ENCODE results near the gene DTWD1. TPM values are rescaled to one million over a fixed set of nuclear protein-coding genes. Genes with fewer than 3 reads are reported as not detected.

The DTWD1 gene
- total RNA-seq, 6 donors from 2014 or later, result 4.1 to 32.2 (median 18.7) TPM

GRCh38 chr15:49619226-49619625, 1.6 kb upstream of the DTWD1 start:
- peaks cover 10 to 23% (median 19%) of the 10 kb centered on the region in 4 donors for H3K4me1 ChIP-seq
- ATAC-seq (ENCODE audit: low FRiP score in 2 of 2), result no peak
- TF ChIP-seq POLR2A (IDR thresholded peaks at IDR 0.05) (no peak), CTCF (IDR thresholded peaks at IDR 0.05) (no peak), EP300 (IDR thresholded peaks at IDR 0.05) (no peak), POLR2AphosphoS5 (IDR thresholded peaks at IDR 0.05) (no peak)
- 87 to 88% methylated on average over 3 of the region's 3 CpGs for WGBS, 2 donors
- H3K4me3 ChIP-seq, result no peak overlapping the region
- H3K27ac ChIP-seq, result peak overlapping the region in 2 of 4 donors; percentile 93 to 94
- DNase-seq, result no peak
- H3K27me3 ChIP-seq, result no peaks in the 10 kb centered on the region
- peaks cover 0 to 8% (median 7%) of the 10 kb centered on the region in 4 donors for H3K9me3 ChIP-seq
- H3K36me3 ChIP-seq, result no peaks in the 10 kb centered on the region

- H3K4me3 ChIP-seq, result peak overlapping the region in 3 of 4 donors; percentile 70 to 79 (median 71)
- no peak for TF ChIP-seq POLR2A (IDR thresholded peaks at IDR 0.05)
- peak in 5 of 6 experiments; percentile 8 to 54 (median 39) for TF ChIP-seq CTCF (IDR thresholded peaks at IDR 0.05)
- no peak for TF ChIP-seq POLR2AphosphoS5 (IDR thresholded peaks at IDR 0.05)
- TF ChIP-seq EP300 (IDR thresholded peaks at IDR 0.05), result no peak
- H3K9me3 ChIP-seq, result peaks cover 0 to 2% (median under 1%) of the 10 kb centered on the region in 4 donors
- peak overlapping the region; percentile 83 to 94 (median 93) for H3K27ac ChIP-seq
- H3K36me3 ChIP-seq, result peaks cover 0 to 2% (median under 1%) of the 10 kb centered on the region in 4 donors
- H3K27me3 ChIP-seq, result no peaks in the 10 kb centered on the region
- H3K4me1 ChIP-seq, result peaks cover 10 to 23% (median 19%) of the 10 kb centered on the region in 4 donors
- no peak for DNase-seq
- ATAC-seq (ENCODE audit: low FRiP score in 2 of 2), result peak; percentile 44 to 66
- WGBS, 2 donors, result 0 to 1% methylated on average over 6 of the region's 6 CpGs
These were observed 649 bp upstream of the DTWD1 start for GRCh38 chr15:49620199-49620598.

- no peak for DNase-seq
- peaks cover 3 to 14% (median 7%) of the 10 kb centered on the region in 4 donors for H3K36me3 ChIP-seq
- WGBS, 2 donors, result 8 to 12% methylated on average over 8 of the region's 8 CpGs
These were observed 558 bp downstream of the DTWD1 start for GRCh38 chr15:49621401-49621811.

GRCh38 chr15:49621887-49622286, 1.0 kb downstream of the DTWD1 start:
- peak overlapping the region in 3 of 4 donors; percentile 87 to 94 (median 93) for H3K27ac ChIP-seq
- H3K36me3 ChIP-seq, result peaks cover 3 to 14% (median 7%) of the 10 kb centered on the region in 4 donors
- H3K9me3 ChIP-seq, result peaks cover 0 to 8% (median 6%) of the 10 kb centered on the region in 4 donors
- H3K4me3 ChIP-seq, result peak overlapping the region; percentile 70 to 87 (median 75)
- H3K4me1 ChIP-seq, result peaks cover 10 to 23% (median 19%) of the 10 kb centered on the region in 4 donors
- WGBS, 2 donors, result 50% methylated on average over 1 of the region's 1 CpG
- no peak for DNase-seq
- H3K27me3 ChIP-seq, result no peaks in the 10 kb centered on the region
- no peak for ATAC-seq (ENCODE audit: low FRiP score in 2 of 2)
- TF ChIP-seq POLR2A (IDR thresholded peaks at IDR 0.05), result no peak
- no peak for TF ChIP-seq CTCF (IDR thresholded peaks at IDR 0.05)
- no peak for TF ChIP-seq POLR2AphosphoS5 (IDR thresholded peaks at IDR 0.05)
- no peak for TF ChIP-seq EP300 (IDR thresholded peaks at IDR 0.05)

More at GRCh38 chr15:49621401-49621811, 558 bp downstream of the DTWD1 start:
- H3K9me3 ChIP-seq, result peaks cover 0 to 8% (median 6%) of the 10 kb centered on the region in 4 donors
- H3K4me1 ChIP-seq, result peaks cover 10 to 23% (median 19%) of the 10 kb centered on the region in 4 donors
- TF ChIP-seq POLR2AphosphoS5 (IDR thresholded peaks at IDR 0.05), result no peak
- TF ChIP-seq EP300 (IDR thresholded peaks at IDR 0.05), result no peak
- no peak for TF ChIP-seq CTCF (IDR thresholded peaks at IDR 0.05)
- TF ChIP-seq POLR2A (IDR thresholded peaks at IDR 0.05), result no peak
- H3K27me3 ChIP-seq, result no peaks in the 10 kb centered on the region
- peak overlapping the region; percentile 87 to 94 (median 93) for H3K27ac ChIP-seq
- H3K4me3 ChIP-seq, result peak overlapping the region; percentile 70 to 87 (median 75)
- no peak for ATAC-seq (ENCODE audit: low FRiP score in 2 of 2)

GRCh38 chr15:49622561-49622960, 1.7 kb downstream of the DTWD1 start:
- ATAC-seq (ENCODE audit: low FRiP score in 2 of 2) (no peak), DNase-seq (no peak)
- Histone ChIP-seq H3K27ac (peak overlapping the region in 1 of 4 donors; percentile 94), H3K36me3 (peaks cover 3 to 17% (median 7%) of the 10 kb centered on the region in 4 donors), H3K9me3 (peaks cover 0 to 8% (median 6%) of the 10 kb centered on the region in 4 donors), H3K4me1 (peaks cover 10 to 23% (median 19%) of the 10 kb centered on the region in 4 donors), H3K27me3 (no peaks in the 10 kb centered on the region), H3K4me3 (no peak overlapping the region)
- WGBS, 2 donors, result 78 to 79% methylated on average over 3 of the region's 3 CpGs
- TF ChIP-seq POLR2AphosphoS5 (IDR thresholded peaks at IDR 0.05), result no peak
- no peak for TF ChIP-seq POLR2A (IDR thresholded peaks at IDR 0.05)
- no peak for TF ChIP-seq EP300 (IDR thresholded peaks at IDR 0.05)
- no peak for TF ChIP-seq CTCF (IDR thresholded peaks at IDR 0.05)
